ES-I3 (cell line): ENCODE measurements around the gene ADARB1.

Experiments used
- H3K36me3 ChIP-seq: 2 replicates; pipeline ENCODE4 v1.6.1; 2013; ENCODE audit warnings: mild to moderate bottlenecking, low read length, control low read depth, moderate library complexity; ENCODE audit not compliant: insufficient read depth
- H3K4me1 ChIP-seq: 2 replicates; pipeline ENCODE4 v1.6.1; 2013; ENCODE audit warnings: mild to moderate bottlenecking, control low read depth, low read length; ENCODE audit not compliant: insufficient read depth
- H3K9ac ChIP-seq: 2 replicates; pipeline ENCODE4 v1.6.1; 2013; ENCODE audit warnings: low read depth, mild to moderate bottlenecking, low read length, moderate library complexity
- H3K9me3 ChIP-seq: 2 replicates; pipeline ENCODE4 v1.6.1; 2013; ENCODE audit warnings: mild to moderate bottlenecking, low read length, moderate library complexity; ENCODE audit not compliant: control insufficient read depth, insufficient read depth

ADARB1 gene

DNA sequence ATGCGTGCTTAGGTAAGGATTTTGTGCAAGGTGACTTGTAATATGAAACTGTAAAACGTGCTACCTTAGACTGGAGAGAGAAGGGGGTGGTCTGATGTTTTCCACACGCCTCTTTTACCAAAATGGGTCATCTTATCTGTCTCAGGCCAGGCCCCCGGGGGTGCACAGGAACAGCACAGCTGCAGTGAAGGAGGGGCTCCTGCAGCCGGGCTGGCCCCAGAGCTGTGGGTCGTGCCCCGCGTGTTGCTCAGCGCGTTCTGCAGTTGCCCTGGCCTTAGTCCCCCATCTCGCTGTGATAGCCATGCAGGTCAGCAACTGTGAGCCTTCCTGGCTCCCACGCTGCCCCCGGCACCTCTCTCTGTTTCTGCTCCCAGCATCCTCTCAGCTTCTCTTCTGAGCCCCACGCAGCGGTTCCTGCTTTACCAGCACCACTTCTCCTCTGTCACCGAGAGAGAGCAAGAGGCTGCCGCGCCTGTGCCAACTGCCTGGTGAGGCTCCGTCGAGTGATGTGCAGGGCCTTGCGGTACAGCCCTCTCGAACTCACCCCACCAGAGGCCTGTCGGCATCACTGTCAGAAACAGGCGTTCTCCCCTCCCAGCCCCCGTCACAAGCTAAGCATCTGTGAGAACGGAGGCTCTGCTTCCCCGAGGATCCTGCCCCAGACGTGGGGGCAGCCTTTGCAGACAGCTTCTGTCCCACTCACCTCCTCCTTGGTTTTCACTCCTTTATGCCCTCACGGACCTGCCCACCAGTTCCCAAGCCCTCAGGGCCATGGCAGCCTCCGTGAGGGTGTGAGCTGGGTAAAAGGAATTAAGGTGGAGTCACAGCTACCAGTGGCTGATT, 73.3 kb downstream of the ADARB1 start:
- Histone ChIP-seq H3K9me3 (no peaks in the 10 kb centered on the region), H3K36me3 (no peaks in the 10 kb centered on the region), H3K9ac (no peak overlapping the region), H3K4me1 (no peaks in the 10 kb centered on the region; the same call in 1 of the 2 replicates)

DNA sequence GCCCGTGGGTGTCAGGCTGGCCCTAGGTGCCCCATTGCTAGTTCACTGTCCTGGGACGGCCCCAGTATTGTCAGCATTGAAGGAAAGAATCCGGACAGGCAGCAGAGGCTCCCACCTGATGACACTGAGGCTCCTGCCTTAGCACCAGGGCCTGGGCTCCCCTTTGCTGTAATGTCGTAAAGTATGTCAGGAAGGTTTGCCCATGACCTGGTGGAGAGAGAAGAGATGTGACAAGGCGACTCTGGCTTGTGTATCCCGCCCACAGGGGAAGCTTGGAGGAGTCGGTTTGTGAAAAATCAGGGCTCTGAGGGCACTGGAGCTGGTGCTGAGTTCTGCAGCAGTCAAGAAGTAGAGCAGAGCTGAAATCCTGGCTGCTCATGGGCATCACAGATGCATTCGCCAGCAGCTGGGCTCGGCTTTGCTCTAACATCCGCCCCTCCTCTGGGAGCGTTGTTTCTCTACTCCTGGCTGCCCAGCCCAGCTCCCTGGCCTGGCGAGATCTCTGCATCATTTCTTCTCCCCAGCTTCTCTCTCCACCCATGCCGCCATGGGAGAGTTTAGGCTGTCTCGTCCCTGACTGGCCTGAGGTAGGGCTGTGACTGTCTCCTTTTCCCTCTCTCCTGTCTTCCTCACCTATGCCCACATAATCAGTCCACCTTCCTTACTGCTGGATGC, 74.1 kb downstream of the ADARB1 start:
- H3K36me3 ChIP-seq: no peaks in the 10 kb centered on the region
- no peaks in the 10 kb centered on the region for H3K9me3 ChIP-seq
- no peak overlapping the region for H3K9ac ChIP-seq
- H3K4me1 ChIP-seq: no peaks in the 10 kb centered on the region; the same call in 1 of the 2 replicates

DNA sequence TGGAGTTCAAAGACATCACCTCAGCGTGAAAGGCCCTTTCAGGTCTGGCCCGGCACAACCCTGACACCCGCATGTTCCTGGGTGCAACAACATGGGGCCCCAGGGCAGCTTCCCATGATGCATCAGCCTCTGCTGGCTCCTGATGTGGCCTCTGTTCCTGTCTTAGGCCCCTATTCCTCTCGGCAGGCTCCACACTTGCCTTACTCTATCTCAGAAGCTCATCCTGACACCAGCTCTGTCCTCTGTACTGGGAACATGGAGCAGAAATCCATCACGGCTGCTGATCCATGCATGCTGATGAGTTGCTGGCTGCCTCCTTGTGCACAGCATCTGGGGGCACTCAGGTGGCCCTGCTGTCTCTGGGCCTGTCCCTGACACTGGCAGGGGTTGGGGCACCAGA, 74.6 kb downstream of the ADARB1 start:
- no peaks in the 10 kb centered on the region for H3K36me3 ChIP-seq
- H3K9me3 ChIP-seq: no peaks in the 10 kb centered on the region
- no peaks in the 10 kb centered on the region; the same call in 1 of the 2 replicates for H3K4me1 ChIP-seq
- no peak overlapping the region for H3K9ac ChIP-seq

DNA sequence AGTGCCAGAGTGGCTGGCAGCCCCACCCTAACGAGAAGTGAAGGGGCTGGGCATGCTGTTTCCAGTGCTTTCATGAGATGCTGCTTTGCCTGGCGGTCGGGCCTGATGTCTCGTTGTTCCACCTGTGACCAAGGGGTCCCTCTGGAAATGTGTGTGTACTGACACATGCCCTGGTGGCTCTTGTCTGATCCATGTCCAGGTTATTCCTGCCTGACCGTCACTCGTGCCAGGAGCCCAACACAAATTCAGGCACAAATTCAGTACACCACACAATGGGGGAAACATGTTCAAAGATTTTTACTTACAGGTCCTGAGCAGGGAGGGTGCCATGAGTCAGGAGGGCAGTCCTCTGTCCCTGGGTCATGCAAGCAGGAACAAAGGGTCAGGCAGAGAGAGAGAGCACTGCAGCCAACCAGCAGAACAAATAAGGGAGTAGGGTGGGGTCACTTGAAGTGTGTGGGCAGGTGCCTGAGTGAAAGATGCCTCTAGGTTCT, 76.3 kb downstream of the ADARB1 start:
- Histone ChIP-seq H3K9ac (no peak overlapping the region), H3K4me1 (no peaks in the 10 kb centered on the region; the same call in 1 of the 2 replicates)

DNA sequence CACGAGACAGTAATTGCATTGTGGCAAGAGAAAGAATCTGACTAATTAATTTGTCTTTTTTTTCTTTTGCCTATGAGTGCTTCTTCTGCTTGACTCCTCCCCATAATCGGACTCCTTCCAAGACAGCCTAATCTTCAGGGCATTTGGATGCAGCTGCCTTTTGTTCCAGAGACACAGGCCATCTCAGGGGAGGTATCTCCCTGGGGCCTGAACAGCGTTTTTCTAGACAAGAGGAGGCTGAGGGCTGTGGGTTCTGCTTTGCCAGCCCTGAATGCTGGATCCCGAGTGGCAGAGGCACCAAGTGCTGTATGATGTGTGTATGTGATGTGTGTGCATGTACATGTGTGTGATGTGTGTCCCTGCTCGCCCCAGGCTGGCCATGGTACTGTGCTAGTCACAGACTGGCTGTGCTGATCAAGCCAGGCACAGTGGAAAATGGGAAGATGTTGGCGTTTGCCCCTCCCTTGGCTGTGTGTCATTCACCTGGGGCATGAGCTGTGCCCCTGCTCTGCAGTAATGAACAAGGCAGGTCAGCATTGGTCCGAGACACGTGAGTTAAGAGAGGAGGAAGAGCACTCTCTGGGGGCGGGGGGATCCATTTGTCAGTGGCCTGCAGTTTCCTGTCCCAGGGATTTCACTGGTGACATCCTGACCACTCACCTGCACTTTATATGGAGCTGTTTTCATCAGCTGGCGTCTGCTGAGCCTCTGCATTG, 77.2 kb downstream of the ADARB1 start:
- H3K4me1 ChIP-seq: no peaks in the 10 kb centered on the region; the same call in 1 of the 2 replicates

More for the DNA sequence above, 76.3 kb downstream of the ADARB1 start:
- Histone ChIP-seq H3K36me3 (no peaks in the 10 kb centered on the region), H3K9me3 (no peaks in the 10 kb centered on the region)

DNA sequence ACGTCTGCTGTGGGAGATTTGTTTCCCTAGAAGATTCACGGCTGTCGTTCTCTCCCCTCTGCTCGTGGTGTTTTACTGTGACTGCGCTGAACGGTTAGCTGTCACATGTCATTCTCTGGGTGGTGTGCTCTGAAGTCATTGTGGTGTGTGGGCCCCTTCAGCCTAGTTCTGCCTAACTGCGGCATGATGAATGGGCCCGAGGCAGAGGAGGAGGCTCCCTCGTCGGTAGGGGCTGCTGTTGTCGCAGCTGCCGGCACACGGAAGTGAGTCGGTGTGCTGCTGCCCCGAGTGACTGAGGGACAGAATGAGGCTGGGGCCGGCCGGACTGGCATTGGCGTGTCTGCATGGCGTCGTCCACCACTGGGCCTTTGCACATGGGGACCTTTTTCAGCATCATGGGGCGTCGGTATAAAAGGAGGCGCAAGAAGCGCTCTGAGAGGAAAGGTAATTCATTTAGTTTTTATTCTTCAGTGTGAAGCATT, 77.9 kb downstream of the ADARB1 start:
- H3K9ac ChIP-seq: no peak overlapping the region
- H3K36me3 ChIP-seq: no peaks in the 10 kb centered on the region
- H3K4me1 ChIP-seq: no peaks in the 10 kb centered on the region; the same call in 1 of the 2 replicates
- H3K9me3 ChIP-seq: no peaks in the 10 kb centered on the region

More for the DNA sequence above, 77.2 kb downstream of the ADARB1 start:
- H3K36me3 ChIP-seq: no peaks in the 10 kb centered on the region
- H3K9me3 ChIP-seq: no peaks in the 10 kb centered on the region
- no peak overlapping the region for H3K9ac ChIP-seq

DNA sequence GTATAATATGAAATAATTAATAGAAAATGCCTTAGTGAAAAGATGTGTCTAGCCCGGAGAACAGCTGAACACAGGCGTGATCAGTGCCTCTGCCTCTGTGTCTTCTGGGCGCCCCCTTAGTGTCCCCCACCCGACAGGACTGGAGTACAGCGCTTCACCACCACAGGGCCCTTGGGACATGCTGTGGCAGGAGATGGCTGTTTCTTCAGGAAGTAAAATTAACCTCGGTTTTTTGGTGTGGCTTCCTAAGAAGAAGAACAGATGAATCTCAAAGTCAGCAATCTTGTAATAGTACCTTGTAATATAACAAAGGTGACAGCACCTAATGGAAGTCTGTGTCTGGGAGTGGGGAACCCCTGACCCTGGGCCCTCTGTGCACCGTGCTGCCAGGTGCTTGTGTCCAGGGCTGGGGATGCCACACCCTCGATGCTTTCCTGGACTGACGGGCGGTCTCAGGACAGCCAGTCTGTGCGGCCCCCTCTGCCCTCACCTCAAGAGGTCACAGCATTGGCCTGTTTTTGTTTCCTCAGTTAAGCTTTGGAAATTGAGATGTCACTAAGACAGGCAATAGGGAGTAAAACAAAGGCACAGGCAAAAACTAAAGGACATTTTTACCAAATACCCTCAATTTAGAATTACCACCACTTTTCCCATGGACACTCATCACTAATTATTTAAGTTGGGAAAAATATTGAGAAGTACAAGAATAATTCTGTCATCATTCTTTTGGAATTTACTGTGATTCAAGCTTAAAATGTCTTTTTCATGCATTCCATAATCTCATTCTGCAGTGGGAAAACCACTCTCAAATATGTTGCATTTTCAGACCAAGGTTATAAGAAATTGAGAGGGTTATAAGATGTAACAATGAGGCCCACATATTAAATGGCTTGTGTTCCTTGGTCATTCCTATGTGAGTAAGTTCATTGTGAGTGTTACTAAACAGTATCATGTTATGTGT, 79.3 kb downstream of the ADARB1 start:
- Histone ChIP-seq H3K9ac (no peak overlapping the region), H3K9me3 (no peaks in the 10 kb centered on the region), H3K36me3 (no peaks in the 10 kb centered on the region), H3K4me1 (no peaks in the 10 kb centered on the region; the same call in 1 of the 2 replicates)

DNA sequence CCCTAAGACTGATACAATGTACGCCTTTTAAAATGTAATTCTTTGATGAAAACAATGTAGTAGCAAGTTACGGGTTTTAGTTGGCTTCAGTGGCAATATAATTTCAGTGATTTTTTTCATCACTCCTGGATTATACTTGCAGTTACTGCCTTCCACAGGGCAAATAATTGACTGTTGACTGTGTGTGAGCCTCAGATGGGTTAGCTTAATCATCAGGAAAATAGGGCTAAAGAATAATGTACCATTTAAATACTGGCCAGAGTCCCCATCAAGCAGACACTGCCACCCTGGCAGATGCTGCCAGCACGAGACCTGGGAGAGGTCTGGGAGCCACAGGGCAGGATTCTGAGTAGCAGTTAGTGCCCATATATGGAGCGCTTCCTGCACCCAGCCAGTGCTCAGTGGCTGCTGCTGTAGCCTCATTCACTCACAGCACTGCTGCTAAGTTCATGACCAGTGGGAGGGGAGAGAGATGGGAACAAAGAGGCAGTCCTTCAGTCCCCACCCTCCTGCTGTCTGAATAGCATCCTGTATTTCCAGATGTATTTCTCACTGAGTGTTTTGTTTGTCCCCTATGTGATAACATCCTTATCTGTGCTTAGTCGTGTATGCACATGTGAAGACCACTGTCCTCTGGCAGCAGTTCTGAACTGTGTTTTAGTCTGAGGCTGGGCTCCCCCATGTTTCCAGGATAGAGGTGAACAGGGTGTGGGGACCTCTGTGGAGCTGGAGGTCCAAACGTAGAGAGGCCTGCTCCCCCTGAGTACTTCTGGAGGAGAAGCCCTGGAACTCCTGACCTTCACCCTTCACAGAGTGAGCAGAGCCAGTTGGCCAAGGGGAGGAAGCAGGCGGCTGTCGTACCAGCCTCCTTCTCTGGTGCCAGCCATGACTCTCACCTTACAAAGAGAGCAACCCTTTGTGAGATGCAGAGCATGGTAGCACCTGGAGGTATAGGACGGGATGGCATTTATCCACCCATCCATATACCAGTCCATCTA, 80.4 kb downstream of the ADARB1 start:
- Histone ChIP-seq H3K36me3 (no peaks in the 10 kb centered on the region), H3K9ac (no peak overlapping the region), H3K9me3 (no peaks in the 10 kb centered on the region), H3K4me1 (no peaks in the 10 kb centered on the region; the same call in 1 of the 2 replicates)

DNA sequence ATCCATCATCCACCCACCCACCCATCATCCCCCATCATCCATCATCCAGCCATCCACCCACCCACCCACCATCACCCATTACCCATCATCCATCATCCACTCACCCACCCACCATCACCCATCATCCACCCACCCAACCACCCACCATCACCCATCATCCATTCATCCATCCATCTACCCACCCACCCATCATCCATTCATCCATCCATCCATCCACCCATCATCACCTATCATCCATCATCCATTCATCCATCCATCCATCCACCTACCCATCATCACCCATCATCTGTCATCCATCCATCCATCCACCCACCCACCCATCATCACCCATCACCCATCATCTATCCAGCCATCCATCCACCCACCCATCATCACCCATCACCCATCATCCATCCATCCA, 81.5 kb downstream of the ADARB1 start:
- Histone ChIP-seq H3K4me1 (no peaks in the 10 kb centered on the region; the same call in 1 of the 2 replicates), H3K9me3 (no peaks in the 10 kb centered on the region), H3K36me3 (no peaks in the 10 kb centered on the region), H3K9ac (no peak overlapping the region)

DNA sequence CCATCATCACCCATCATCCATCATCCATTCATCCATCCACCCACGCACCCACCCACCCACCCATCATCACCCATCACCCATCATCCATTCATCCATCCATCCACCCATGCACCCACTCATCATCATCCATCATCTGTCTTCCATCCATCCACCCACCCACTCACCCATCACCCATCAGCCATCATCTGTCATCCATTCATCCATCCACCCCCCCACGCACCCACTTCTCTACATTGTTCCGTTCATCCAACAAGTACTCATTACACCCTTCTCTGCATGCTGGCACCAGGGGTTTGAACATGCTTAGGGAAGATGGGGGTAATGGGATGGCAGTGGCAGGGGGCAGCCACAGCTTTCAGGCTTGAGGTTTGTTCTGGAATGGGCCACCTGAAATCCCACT, 82.1 kb downstream of the ADARB1 start:
- H3K9ac ChIP-seq: no peak overlapping the region
- no peaks in the 10 kb centered on the region for H3K36me3 ChIP-seq
- no peaks in the 10 kb centered on the region; the same call in 1 of the 2 replicates for H3K4me1 ChIP-seq
- no peaks in the 10 kb centered on the region for H3K9me3 ChIP-seq

DNA sequence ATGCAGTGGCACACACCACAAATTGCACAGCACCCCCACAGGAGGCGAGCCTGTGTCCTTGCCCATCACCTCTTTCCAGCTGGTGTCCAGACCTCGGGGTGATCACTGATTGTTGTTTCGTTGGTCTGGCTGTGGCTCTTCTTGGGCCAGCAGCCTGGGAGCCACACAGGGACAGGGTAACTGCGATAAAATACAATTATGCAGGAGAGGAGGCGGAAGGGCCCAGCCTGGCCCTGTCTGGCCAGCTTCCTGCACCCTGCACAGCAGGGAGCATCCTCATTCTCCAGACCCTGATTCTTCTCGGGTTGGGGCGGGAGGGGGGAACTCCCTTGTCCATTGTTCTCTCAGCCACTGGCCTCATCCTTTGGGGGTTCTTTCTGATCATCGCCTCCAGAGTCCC, 83.6 kb downstream of the ADARB1 start:
- Histone ChIP-seq H3K36me3 (no peaks in the 10 kb centered on the region), H3K4me1 (no peaks in the 10 kb centered on the region), H3K9ac (no peak overlapping the region), H3K9me3 (no peaks in the 10 kb centered on the region)

DNA sequence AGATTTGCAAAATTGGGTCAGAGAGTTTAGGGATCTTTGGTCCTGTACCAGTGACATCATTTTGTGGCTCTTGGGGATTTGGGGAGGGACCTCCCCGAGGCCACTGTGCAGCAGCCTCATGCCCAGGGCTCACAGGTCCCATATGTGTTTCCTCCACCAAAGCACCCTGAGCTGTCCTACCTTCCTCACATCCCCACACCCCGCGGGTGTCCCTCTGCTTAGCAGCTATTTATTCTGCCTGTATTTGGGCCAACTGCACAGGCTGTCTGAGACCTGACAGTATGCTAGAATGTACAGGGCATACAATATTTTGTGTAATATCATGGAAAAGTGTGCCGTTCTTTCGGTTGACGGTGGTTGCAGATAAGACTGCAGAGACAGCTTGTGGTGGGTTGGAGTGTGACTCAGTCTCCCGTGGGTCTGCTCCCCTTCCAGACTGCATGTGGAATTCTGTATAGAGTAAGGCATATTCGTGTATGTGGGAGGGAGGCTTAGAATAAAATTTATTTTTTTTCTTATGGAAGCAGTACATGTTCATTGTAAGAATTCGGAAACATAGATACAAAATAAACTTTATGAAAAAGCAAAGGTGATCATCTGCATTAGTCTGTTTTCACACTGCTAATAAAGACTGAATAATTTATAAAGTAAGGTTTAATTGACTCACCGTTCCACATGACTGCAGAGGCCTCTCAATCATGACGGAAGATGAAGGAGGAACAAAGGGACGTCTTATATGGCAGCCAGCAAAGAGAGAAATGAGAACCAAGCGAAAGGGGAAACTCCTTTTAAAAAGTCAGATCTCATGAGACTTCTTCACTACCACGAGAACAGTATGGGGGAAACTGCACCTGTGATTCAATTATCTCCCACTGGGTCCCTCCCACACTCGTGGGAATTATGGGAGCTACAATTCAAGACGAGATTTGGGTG, 84.4 kb downstream of the ADARB1 start:
- Histone ChIP-seq H3K4me1 (no peaks in the 10 kb centered on the region), H3K9me3 (no peaks in the 10 kb centered on the region), H3K9ac (no peak overlapping the region), H3K36me3 (no peaks in the 10 kb centered on the region)
